T47D (cell line): ENCODE data around the gene LRRC7.
A peak's percentile ranks its signal among the peaks of the same experiment; 100 is the strongest.
"Not testable (repeated sequence)": the region's sequence is repeated elsewhere in the genome, so short reads cannot be mapped to it uniquely, and the experiment has no call there.

Experiments used
- DNase-seq, 2 experiments: peaks; one replicate each; pipeline versions ENCODE4 v3.0.0 to v3.0.0-alpha.2; 2011 to 2012; ENCODE audit warnings: low read depth in 1 of 2, low spot score in 1 of 2
- JUND ChIP-seq: IDR thresholded peaks from 2 replicates; pipeline ENCODE4 v1.6.1; 2012; ENCODE audit warnings: low read depth
- in situ Hi-C: cut with HindIII; loops from 2 replicates; pipeline ENCODE4 v1.10.0; 2016; ENCODE audit warnings: low sequenced_read_pairs, low pct_unique_long_range_greater_than_20kb

Gene LRRC7

DNA sequence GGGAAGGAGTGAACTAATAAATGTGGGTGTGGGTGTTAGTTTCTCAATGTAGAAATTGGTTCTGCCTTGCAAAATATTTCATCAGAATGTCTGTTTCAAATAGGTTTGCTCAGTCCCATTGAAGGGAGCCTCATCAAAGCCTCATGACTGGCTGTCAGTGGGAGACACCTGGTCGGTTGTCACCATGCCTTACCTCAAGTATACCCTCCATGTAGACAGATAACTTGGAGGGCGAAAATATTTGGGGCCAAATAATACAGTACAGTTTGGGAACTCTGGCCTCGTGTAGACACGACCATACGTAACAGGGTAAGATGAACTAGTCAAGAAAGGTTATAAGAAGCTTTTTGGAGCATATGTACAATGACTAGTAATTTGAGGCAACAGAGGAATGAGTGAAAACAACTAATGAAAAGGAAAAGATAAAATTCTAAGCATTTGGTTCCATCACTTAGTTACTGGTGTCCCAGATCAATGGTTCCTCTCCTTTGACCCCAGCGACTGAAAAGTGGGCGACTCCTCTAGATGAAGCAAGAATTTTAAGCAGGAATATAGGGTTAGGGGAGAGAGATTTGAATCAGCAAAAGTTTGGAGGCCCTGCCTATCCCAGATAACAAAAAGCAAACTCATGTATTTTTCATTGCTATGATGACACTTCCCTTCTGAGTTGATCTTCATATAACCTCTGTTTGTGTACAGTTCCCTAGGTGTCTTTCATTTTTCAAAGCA is 473.8 kb downstream of the LRRC7 start:
- TF ChIP-seq JUND: no peak
- in situ Hi-C loops: no loop called here
- DNase-seq: no peak

DNA sequence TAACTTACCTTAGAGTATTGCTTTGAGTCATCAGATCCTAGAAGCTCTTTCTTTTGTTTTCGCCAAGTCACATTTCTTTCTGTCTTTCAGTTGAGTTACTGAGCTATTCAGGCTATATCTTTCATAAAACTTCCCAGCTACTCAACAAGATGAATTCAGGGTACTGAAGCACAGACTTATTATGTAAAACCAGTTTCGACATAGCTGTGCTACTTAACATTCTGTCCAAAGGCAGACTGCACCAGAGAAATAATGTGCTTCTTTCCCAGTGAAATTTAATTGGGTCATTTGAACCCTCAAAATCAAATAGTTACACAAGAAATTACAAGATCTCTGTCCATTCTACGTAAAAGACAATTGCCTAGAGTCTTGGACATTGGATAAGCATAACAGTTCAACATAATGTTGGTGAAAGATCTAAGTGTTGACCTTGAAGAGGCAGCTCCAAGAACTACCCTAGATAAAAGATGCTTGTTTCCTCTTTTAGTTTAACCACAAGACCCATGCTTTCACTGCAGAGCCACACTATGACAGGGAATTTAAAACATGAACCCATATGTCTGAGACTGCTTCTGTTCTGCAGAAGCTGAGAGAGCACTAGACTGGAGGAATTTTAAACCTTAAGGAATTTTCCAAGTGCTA is 474.5 kb downstream of the LRRC7 start:
- no peak for TF ChIP-seq JUND
- no peak for DNase-seq
- in situ Hi-C loops: no loop called here

DNA sequence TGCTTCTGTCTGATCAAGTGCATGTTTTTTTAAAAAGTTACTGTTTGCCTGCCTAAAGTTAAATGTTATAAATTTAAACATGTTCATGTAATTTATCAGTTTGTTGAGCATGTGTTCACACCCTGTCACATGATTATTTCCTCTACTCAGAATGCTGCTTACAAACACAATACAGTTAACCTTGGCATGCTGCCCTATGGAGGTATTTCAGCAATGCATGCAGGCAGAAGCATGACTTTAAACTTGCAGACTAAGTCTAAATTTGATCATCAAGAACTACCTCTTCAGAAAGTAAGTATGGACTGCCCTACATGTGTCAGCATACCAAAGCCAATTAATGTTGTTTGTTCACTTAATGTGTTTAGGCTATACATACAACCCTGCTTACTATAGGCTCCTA is 476.1 kb downstream of the LRRC7 start:
- DNase-seq: peak in 1 of 2 experiments; percentile 41
- in situ Hi-C loops: no loop called here
- no peak for TF ChIP-seq JUND

GRCh38 chr1:70044832-70045231 is 477.1 kb downstream of the LRRC7 start:
- in situ Hi-C loops: no loop called here
- no peak for DNase-seq
- TF ChIP-seq JUND: no peak

DNA sequence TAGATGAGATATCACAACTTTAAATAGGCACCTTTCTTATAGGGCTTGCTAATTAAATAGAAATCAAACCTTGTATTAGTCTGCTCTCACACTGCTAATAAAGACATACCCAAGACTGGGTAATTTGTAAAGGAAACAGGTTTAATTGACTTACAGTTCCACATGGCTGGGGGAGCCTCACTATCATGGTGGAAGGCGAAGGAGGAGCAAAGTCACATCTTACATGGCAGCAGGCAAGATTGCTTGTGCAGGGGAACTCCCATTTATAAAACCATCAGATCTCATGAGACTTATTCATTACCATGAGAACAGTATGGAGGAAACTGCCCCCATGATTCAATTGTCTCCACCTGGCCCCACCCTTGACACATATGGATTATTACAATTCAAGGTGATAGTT is 477.9 kb downstream of the LRRC7 start:
- in situ Hi-C loops, DNase-seq: not testable (repeated sequence)

GRCh38 chr1:70048336-70049094 is 480.8 kb downstream of the LRRC7 start:
- in situ Hi-C loops: no loop called here
- no peak for DNase-seq
- no peak for TF ChIP-seq JUND

- in situ Hi-C loops: no loop called here
- DNase-seq: no peak
- TF ChIP-seq JUND: no peak
These were observed 484.2 kb downstream of the LRRC7 start for GRCh38 chr1:70051926-70052325.

GRCh38 chr1:70057500-70057899 is 489.8 kb downstream of the LRRC7 start:
- TF ChIP-seq JUND: no peak
- no peak for DNase-seq
- in situ Hi-C loops: no loop called here

DNA sequence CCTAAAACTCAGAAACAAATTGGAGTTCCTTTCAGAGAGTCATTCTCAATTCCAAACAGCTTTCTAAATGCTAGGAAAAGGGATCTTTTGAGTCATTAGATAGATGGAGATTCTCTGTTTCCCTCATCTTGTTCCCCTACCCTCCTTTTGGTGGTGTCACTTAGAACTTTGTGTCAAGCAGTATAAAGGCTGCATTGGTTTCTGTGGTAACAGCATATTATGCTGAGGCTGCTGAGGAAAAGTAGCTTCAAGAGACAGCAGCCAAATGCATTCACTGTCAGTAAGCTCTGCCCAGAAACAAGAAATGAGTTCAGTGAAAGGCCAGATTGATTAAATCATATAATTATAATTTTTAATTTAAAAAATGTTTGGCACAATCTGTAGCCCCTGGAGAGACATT is 493.5 kb downstream of the LRRC7 start:
- TF ChIP-seq JUND: no peak
- in situ Hi-C loops: no loop called here

DNA sequence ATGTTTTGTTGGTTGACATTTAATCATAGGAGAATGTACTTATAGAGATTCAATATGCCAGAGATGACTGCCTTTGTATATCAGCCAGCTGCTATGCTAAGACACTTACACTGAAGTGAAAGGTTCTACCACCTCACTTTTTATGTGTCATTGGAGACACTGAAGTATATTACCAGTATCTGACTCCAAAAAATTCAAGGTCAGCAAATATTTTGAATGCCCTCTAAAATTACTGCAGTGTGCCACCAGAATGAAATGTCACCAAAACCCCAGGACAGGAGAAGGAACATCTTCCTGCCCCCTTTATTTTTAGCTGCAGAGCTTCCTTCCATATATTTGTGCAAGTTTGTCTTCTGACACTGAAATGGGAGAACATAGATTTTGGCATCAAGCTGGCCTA is 496.1 kb downstream of the LRRC7 start:
- in situ Hi-C loops: no loop called here
- TF ChIP-seq JUND: no peak
- DNase-seq: no peak

More for the DNA sequence above, 493.5 kb downstream of the LRRC7 start:
- DNase-seq: no peak

DNA sequence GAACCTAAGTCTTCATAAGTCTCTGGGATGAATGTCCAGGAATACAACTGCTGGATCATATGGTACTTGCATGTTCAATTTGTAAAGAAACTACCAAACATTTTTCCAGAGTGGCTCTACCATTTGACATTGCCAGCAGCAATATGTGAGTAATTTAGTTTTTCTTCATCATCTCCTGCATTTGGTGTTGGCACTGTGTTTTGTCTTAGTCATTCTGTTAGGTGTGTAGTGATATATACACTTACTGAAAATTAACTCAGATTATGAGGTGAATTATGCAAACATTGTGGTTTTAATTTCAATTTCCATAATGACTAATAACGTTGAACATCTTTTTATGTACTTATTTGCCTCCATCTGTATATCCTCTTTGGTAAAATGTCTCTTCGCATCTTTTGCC is 499.0 kb downstream of the LRRC7 start:
- TF ChIP-seq JUND: no peak
- in situ Hi-C loops: no loop called here
- no peak for DNase-seq

DNA sequence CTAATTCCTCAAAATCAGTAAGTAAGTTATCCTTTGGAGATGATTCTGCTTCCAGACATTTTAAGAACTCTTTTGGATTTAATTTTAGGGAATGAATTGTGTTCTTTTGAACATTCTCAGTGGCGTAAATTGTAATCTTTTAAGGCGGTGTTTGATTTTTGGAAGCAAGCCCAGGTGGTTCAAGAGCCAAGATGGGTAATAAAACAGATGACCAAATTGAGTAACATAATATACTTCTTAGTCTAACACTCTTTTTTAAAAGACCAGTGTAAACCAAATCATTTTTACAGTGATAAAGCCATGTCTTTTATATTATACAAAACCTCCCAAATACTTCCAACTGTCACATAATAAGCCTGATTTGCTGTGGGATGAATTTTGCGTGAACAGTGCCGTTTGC is 503.9 kb downstream of the LRRC7 start:
- no peak for DNase-seq
- TF ChIP-seq JUND: no peak
- in situ Hi-C loops: no loop called here

- no peak for DNase-seq
- no peak for TF ChIP-seq JUND
These were observed 504.6 kb downstream of the LRRC7 start for GRCh38 chr1:70072231-70072751.

More at GRCh38 chr1:70072231-70072751, 504.6 kb downstream of the LRRC7 start:
- in situ Hi-C loops: no loop called here
